HCT116 (cell line): ENCODE results near the gene KRT79. TPM values are rescaled to one million over a fixed set of nuclear protein-coding genes. Genes with fewer than 3 reads are reported as not detected.

Experiments
- ATAC-seq: fragments of 200-7000 bp; cut with Tn5 transposase; 2 replicates; pipeline ENCODE4 v1.9.1; 2020; ENCODE audit warnings: mild to moderate bottlenecking, moderate library complexity
- BruUV-seq: library from RNA; stranded (reverse); fragments of 400-500 nt; replicated peaks from 2 replicates; lab custom pipeline; 2021; lab: Mats Ljungman, UMichigan
- CTCF ChIA-PET: fragments of 300-600 bp; sonication (Branson Sonifier 250); formaldehyde crosslinking; loops from one replicate; lab custom pipeline; 2021; ENCODE audit warnings: antibody characterized with exemption; lab: Charles Lee
- POLR2A ChIA-PET: fragments of 300-600, 350-600 bp; sonication (Branson Sonifier 250); formaldehyde crosslinking; loops from one replicate; lab custom pipeline; 2021; ENCODE audit warnings: antibody characterized with exemption; lab: Charles Lee
- RAD21 ChIA-PET, 2 experiments: fragments of 300-600 bp; sonication (Branson Sonifier 250); formaldehyde crosslinking; loops; one replicate each; lab custom pipeline; 2023; ENCODE audit warnings: low total read pairs in 2 of 2; ENCODE audit not compliant: uncharacterized antibody in 2 of 2, unreplicated experiment in 2 of 2, low non-redundant PET in 1 of 2; lab: Charles Lee
- DNase-seq: peaks from one replicate; pipeline ENCODE4 v3.0.0-alpha.2; 2010; ENCODE audit warnings: low read depth, low spot score
- H2AFZ ChIP-seq: fragments of 200-600 bp; shearing (Covaris generic), sonication (generic); 2 replicates; pipeline ENCODE4 v1.6.1; 2017; ENCODE audit warnings: low read depth, mixed run types, mixed read lengths, antibody characterized with exemption, low read length; ENCODE audit not compliant: poor library complexity, severe bottlenecking
- H3K27ac ChIP-seq: 2 replicates; pipeline ENCODE4 v1.5.1; 2012; ENCODE audit warnings: low read depth, low read length
- H3K27me3 ChIP-seq: fragments of 200-600 bp; sonication (generic); 2 replicates; pipeline ENCODE4 v1.6.1; 2016; ENCODE audit warnings: mixed run types, low read length, mixed read lengths; ENCODE audit not compliant: insufficient read depth
- H3K36me3 ChIP-seq, 2 experiments: fragments of 200-500 bp in 1 of 2; fragments of 200-600 bp in 1 of 2; sonication (Bioruptor generic) in 1 of 2; sonication (generic) in 1 of 2; 2 replicates each; pipeline versions ENCODE4 v1.5.1 to v1.6.1; 2014 to 2016; ENCODE audit warnings: low read length in 2 of 2, inconsistent platforms in 1 of 2, mixed read lengths in 1 of 2, mixed run types in 1 of 2; ENCODE audit not compliant: insufficient read depth in 2 of 2, control insufficient read depth in 1 of 2
- H3K4me1 ChIP-seq, 2 experiments: fragments of 200-600 bp in 1 of 2; sonication (generic) in 1 of 2; 2 replicates each; pipeline versions ENCODE4 v1.5.1 to v1.6.1; 2012 to 2017; ENCODE audit warnings: low read length in 2 of 2, inconsistent platforms in 1 of 2, mild to moderate bottlenecking in 1 of 2, mixed read lengths in 1 of 2, mixed run types in 1 of 2, moderate library complexity in 1 of 2; ENCODE audit not compliant: insufficient read depth in 2 of 2, control insufficient read depth in 1 of 2
- H3K4me2 ChIP-seq: fragments of 200-600 bp; sonication (generic); 2 replicates; pipeline ENCODE4 v1.6.1; 2017; ENCODE audit warnings: mixed run types, low read length, mixed read lengths
- H3K4me3 ChIP-seq, 2 experiments: fragments of 200-600 bp in 1 of 2; sonication (generic) in 1 of 2; replicated peaks in 1 of 2; 2 replicates each; pipeline ENCODE4 v1.5.1; 2011 to 2016; ENCODE audit warnings: low read length in 2 of 2, control low read depth in 1 of 2, low read depth in 1 of 2, mild to moderate bottlenecking in 1 of 2, mixed read lengths in 1 of 2, mixed run types in 1 of 2
- H3K79me2 ChIP-seq: fragments of 200-600 bp; sonication (generic); 2 replicates; pipeline ENCODE4 v1.6.1; 2017; ENCODE audit warnings: mild to moderate bottlenecking, mixed run types, low read length, moderate library complexity, mixed read lengths; ENCODE audit not compliant: insufficient read depth
- H3K9ac ChIP-seq: fragments of 200-600 bp; sonication (generic); 2 replicates; pipeline ENCODE4 v1.6.1; 2016; ENCODE audit warnings: low read length, mixed read lengths
- H3K9me2 ChIP-seq: fragments of 200-600 bp; sonication (generic), shearing (Covaris generic); 2 replicates; pipeline ENCODE4 v1.6.1; 2017; ENCODE audit warnings: mixed run types, mild to moderate bottlenecking, moderate library complexity; ENCODE audit not compliant: insufficient read depth
- H3K9me3 ChIP-seq, 2 experiments: fragments of 200-500 bp in 1 of 2; fragments of 200-600 bp in 1 of 2; sonication (Bioruptor generic) in 1 of 2; sonication (generic) in 1 of 2; 2 replicates each; pipeline ENCODE4 v1.6.1; 2014 to 2017; ENCODE audit warnings: low read length in 2 of 2, mixed read lengths in 2 of 2, inconsistent platforms in 1 of 2, low read depth in 1 of 2, mild to moderate bottlenecking in 1 of 2, mixed run types in 1 of 2, moderate library complexity in 1 of 2; ENCODE audit not compliant: control insufficient read depth in 1 of 2, insufficient read depth in 1 of 2
- H4K20me1 ChIP-seq: fragments of 200-600 bp; sonication (generic), shearing (Covaris generic); 2 replicates; pipeline ENCODE4 v1.6.1; 2017; ENCODE audit warnings: mixed run types, mild to moderate bottlenecking, moderate library complexity; ENCODE audit not compliant: insufficient read depth
- CBX3 ChIP-seq: IDR thresholded peaks from 2 replicates; pipeline ENCODE4 v1.6.1; 2012; ENCODE audit warnings: low read depth
- ELF1 ChIP-seq: IDR thresholded peaks from 2 replicates; pipeline ENCODE4 v1.6.1; 2012; ENCODE audit warnings: low read depth, borderline replicate concordance
- EZH2phosphoT487 ChIP-seq: fragments of 200-600 bp; IDR thresholded peaks from 2 replicates; pipeline ENCODE4 v1.6.1; 2018; ENCODE audit warnings: antibody characterized with exemption, borderline replicate concordance
- POLR2AphosphoS5 ChIP-seq: IDR thresholded peaks from 2 replicates; pipeline ENCODE4 v1.6.1; 2011; ENCODE audit warnings: mild to moderate bottlenecking, low read depth, low read length, moderate library complexity
- RAD21 ChIP-seq: IDR thresholded peaks from 2 replicates; pipeline ENCODE4 v1.6.1; 2012; ENCODE audit warnings: low read depth, mild to moderate bottlenecking
- SRF ChIP-seq: IDR thresholded peaks from 2 replicates; pipeline ENCODE4 v1.6.1; 2012; ENCODE audit warnings: low read depth
- TCF7L2 ChIP-seq: IDR thresholded peaks from 2 replicates; pipeline ENCODE4 v1.7.0; 2011; ENCODE audit warnings: borderline replicate concordance, inconsistent platforms; ENCODE audit not compliant: insufficient read depth, insufficient read length; ENCODE audit errors: extremely low read depth
- ZBTB33 ChIP-seq: IDR thresholded peaks from 2 replicates; pipeline ENCODE4 v1.6.1; 2011; ENCODE audit warnings: mild to moderate bottlenecking, low read length, moderate library complexity; ENCODE audit not compliant: insufficient replicate concordance; ENCODE audit errors: extremely low read depth
- ZNF274 ChIP-seq: fragments of 200-500 bp; sonication (Bioruptor generic); IDR thresholded peaks from 2 replicates; pipeline ENCODE4 v1.6.1; 2014; ENCODE audit warnings: mild to moderate bottlenecking, low read depth, low read length, inconsistent platforms
- intact Hi-C: fragments of 100-400 bp; cut with micrococcal nuclease; formaldehyde crosslinking; loops from 2 replicates; pipeline ENCODE4 v1.10.0; 2022
- total RNA-seq: library from RNA; stranded (reverse); gene quantifications from one replicate; pipeline ENCODE4 v1.2.1, GENCODE V29; 2021; ENCODE audit not compliant: unreplicated experiment

The KRT79 gene
- total RNA-seq, 1 experiment from 2014 or later = not detected

DNA sequence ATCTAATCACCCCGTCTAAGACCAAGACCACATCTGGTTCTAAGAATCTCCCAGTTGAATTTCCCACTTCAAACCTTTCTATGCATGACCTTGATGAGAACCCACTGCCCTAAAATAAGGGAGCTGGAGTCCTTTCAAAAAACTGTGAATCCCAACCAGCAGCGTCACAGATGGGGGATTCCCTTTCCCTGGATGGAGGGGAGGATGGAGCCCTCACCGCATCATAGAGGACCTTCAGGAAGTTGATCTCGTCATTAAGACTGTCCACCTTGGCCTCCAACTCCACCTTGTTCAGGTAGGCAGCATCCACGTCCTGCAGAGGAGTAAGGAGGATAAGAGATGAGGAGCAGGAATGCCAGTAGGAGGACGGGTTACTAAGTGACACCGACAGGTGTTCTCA is 24.9 kb downstream of the KRT79 start:
- BruUV-seq = no TSS peak

More for the DNA sequence above, 24.9 kb downstream of the KRT79 start:
- POLR2A ChIA-PET = no interaction called here
- H3K9ac ChIP-seq = no peak overlapping the region
- DNase-seq (no peak), ATAC-seq (no peak)
- no peaks in the 10 kb centered on the region for H3K9me3 ChIP-seq
- TF ChIP-seq ZNF274 = no peak
- TF ChIP-seq ZBTB33 = no peak
- TF ChIP-seq ELF1 = no peak
- TF ChIP-seq TCF7L2 = no peak
- no peak for TF ChIP-seq POLR2AphosphoS5
- TF ChIP-seq CBX3 = no peak
- no peak for TF ChIP-seq SRF
- no peak for TF ChIP-seq RAD21
- TF ChIP-seq EZH2phosphoT487 = no peak
- CTCF ChIA-PET = no interaction called here
- H3K27me3 ChIP-seq = peaks cover 10% of the 10 kb centered on the region; the same call in 1 of the 2 replicates
- no peaks in the 10 kb centered on the region for H4K20me1 ChIP-seq
- no peaks in the 10 kb centered on the region for H3K9me2 ChIP-seq
- no peak overlapping the region for H3K4me3 ChIP-seq
- H3K4me2 ChIP-seq = no peak overlapping the region
- RAD21 ChIA-PET = no interaction called here
- H3K4me1 ChIP-seq = peaks cover 0 to 6% of the 10 kb centered on the region in 2 experiments; a peak in 2 of 4 replicates
- intact Hi-C loops = no loop called here
- no peaks in the 10 kb centered on the region for H3K36me3 ChIP-seq
- H3K79me2 ChIP-seq = no peaks in the 10 kb centered on the region
- H3K27ac ChIP-seq = no peak overlapping the region
- no peak overlapping the region for H2AFZ ChIP-seq
